ENCODE results near the gene RPP40.

Gene RPP40

DNA sequence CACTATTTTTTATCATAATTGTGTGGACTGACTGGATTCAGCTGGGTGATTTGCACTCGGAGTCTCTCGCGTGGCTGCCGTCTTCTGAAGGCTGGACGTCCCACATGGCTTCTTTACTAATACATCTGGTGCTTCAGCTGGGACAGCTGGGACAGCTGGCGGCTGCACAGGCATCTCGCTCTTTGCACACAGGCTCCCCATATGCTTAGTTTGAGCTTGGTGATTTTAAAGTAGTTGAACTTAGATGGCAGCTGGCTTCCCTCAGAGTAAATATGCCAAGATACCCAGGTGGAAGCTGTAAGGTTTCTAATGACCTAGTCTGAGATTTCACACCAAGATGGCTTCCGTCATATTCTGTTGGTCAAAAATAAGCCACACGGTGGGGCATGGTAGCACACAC is 42.6 kb upstream of the RPP40 start:
- Histone ChIP-seq H3K9me3 (ENCODE audit: control insufficient read depth, insufficient read depth, low read depth, low read length) (no peaks in the 10 kb centered on the region), H3K4me3 (ENCODE audit: low read depth, low read length) (no peak overlapping the region), H3K36me3 (ENCODE audit: control insufficient read depth in 2 of 2, insufficient read depth in 1 of 2, low read length in 2 of 2) (no peaks in the 10 kb centered on the region), H3K4me1 (ENCODE audit: control insufficient read depth, insufficient read depth, low read length) (no peaks in the 10 kb centered on the region), H3K27ac (ENCODE audit: extremely low read depth, low read depth, low read length) (no peak overlapping the region)
- POLR2A ChIA-PET: interaction anchor here (0.7 kb wide), 1 partner anchor 1127 kb away, joined by 3 read pairs; no protein-coding TSS in a partner anchor
- TF ChIP-seq ZNF530 (tag by site-specific recombination; IDR thresholded peaks at IDR 0.05; ENCODE audit: low read depth) (no peak), ZSCAN16 (tag by site-specific recombination; IDR thresholded peaks at IDR 0.05) (no peak), ZNF184 (tag by site-specific recombination; IDR thresholded peaks at IDR 0.05) (no peak), FEZF1 (tag by site-specific recombination; IDR thresholded peaks at IDR 0.05) (no peak), WT1 (tag by site-specific recombination; IDR thresholded peaks at IDR 0.05) (no peak), ZNF707 (tag by site-specific recombination; IDR thresholded peaks at IDR 0.05) (no peak), ZBTB44 (tag by site-specific recombination; IDR thresholded peaks at IDR 0.05) (no peak), PRDM4 (tag by site-specific recombination; IDR thresholded peaks at IDR 0.05) (no peak)
- CTCF ChIA-PET: interaction anchor here (0.5 to 2.5 kb wide), 8 partner anchors 10 to 773 kb away, joined by 3 to 9 read pairs (median 4); no protein-coding TSS in a partner anchor

DNA sequence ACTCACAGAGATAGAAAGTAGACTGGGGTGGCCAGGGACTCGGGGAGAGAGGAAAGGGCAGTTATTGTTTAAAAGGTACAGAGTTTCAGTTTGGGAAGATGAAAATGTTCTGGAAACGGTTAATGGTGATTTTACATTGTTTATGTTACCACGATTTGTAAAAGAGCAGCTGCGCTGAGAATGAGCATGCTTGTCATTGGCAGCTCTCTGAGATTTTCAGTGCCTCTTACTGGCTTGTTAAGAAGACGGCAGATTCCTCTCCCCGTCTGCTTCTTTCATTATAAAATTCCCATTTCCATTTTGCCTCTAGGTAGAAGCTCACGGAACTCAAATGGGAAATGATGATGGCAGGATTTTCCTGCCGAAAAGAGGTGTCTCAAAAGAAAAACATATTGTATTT is 41.6 kb upstream of the RPP40 start:
- H3K9me3 ChIP-seq (ENCODE audit: control insufficient read depth, insufficient read depth, low read depth, low read length): no peaks in the 10 kb centered on the region
- H3K36me3 ChIP-seq (ENCODE audit: control insufficient read depth in 2 of 2, insufficient read depth in 1 of 2, low read length in 2 of 2): no peaks in the 10 kb centered on the region
- H3K4me3 ChIP-seq (ENCODE audit: low read depth, low read length): no peak overlapping the region
- ChIA-PET POLR2A (no interaction called here), CTCF (interaction anchor here (0.7 to 2.5 kb wide), 7 partner anchors 9 to 233 kb away, joined by 3 to 9 read pairs (median 4); no protein-coding TSS in a partner anchor)
- H3K4me1 ChIP-seq (ENCODE audit: control insufficient read depth, insufficient read depth, low read length): no peaks in the 10 kb centered on the region
- TF ChIP-seq ZNF600 (tag by site-specific recombination; IDR thresholded peaks at IDR 0.05) (no peak), ZNF280C (tag by site-specific recombination; IDR thresholded peaks at IDR 0.05) (no peak), ZNF677 (tag by site-specific recombination; IDR thresholded peaks at IDR 0.05) (no peak)
- H3K27ac ChIP-seq (ENCODE audit: extremely low read depth, low read depth, low read length): no peak overlapping the region

DNA sequence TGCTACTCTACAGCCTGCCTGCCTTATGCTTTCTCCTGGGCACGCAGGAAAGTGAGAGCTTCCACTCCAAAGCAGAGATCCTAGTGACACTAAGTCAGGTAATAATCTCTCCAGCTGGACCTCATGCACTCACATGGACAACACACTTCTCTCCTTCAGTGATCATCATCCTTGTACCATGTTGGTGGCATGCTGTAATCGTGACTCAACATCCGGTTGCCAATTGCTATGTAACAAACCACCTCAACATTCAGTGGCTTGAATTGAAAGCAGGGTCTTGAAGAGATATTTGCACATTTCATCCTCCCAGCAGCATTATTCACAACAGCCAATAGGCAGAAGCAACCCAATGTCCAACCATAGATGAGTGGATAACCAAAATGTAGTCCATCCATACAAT is 41.0 kb upstream of the RPP40 start:
- POLR2A ChIA-PET: no interaction called here
- H3K36me3 ChIP-seq (ENCODE audit: control insufficient read depth in 2 of 2, insufficient read depth in 1 of 2, low read length in 2 of 2): no peaks in the 10 kb centered on the region
- H3K9me3 ChIP-seq (ENCODE audit: control insufficient read depth, insufficient read depth, low read depth, low read length): no peaks in the 10 kb centered on the region
- H3K4me1 ChIP-seq (ENCODE audit: control insufficient read depth, insufficient read depth, low read length): no peaks in the 10 kb centered on the region
- CTCF ChIA-PET: interaction anchor here (0.7 to 1.4 kb wide), 3 partner anchors 14 to 362 kb away, joined by 3 to 6 read pairs (median 3); no protein-coding TSS in a partner anchor
- H3K27ac ChIP-seq (ENCODE audit: extremely low read depth, low read depth, low read length): no peak overlapping the region
- H3K4me3 ChIP-seq (ENCODE audit: low read depth, low read length): no peak overlapping the region
- no peak for TF ChIP-seq ZNF837 (tag by site-specific recombination; IDR thresholded peaks at IDR 0.05)
- no peak for TF ChIP-seq PRDM2 (tag by site-specific recombination; IDR thresholded peaks at IDR 0.05; ENCODE audit: borderline replicate concordance)
- TF ChIP-seq, protein P1, sequence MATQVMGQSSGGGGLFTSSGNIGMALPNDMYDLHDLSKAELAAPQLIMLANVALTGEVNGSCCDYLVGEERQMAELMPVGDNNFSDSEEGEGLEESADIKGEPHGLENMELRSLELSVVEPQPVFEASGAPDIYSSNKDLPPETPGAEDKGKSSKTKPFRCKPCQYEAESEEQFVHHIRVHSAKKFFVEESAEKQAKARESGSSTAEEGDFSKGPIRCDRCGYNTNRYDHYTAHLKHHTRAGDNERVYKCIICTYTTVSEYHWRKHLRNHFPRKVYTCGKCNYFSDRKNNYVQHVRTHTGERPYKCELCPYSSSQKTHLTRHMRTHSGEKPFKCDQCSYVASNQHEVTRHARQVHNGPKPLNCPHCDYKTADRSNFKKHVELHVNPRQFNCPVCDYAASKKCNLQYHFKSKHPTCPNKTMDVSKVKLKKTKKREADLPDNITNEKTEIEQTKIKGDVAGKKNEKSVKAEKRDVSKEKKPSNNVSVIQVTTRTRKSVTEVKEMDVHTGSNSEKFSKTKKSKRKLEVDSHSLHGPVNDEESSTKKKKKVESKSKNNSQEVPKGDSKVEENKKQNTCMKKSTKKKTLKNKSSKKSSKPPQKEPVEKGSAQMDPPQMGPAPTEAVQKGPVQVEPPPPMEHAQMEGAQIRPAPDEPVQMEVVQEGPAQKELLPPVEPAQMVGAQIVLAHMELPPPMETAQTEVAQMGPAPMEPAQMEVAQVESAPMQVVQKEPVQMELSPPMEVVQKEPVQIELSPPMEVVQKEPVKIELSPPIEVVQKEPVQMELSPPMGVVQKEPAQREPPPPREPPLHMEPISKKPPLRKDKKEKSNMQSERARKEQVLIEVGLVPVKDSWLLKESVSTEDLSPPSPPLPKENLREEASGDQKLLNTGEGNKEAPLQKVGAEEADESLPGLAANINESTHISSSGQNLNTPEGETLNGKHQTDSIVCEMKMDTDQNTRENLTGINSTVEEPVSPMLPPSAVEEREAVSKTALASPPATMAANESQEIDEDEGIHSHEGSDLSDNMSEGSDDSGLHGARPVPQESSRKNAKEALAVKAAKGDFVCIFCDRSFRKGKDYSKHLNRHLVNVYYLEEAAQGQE (tag by site-specific recombination; IDR thresholded peaks at IDR 0.05): no peak
